HG02588 (cell line): ENCODE data around the gene NSUN2.
"Not testable (repeated sequence)": the region's sequence is repeated elsewhere in the genome, so short reads cannot be mapped to it uniquely, and the experiment has no call there.

Experiments
- ATAC-seq: cut with Tn5 transposase; IDR thresholded peaks from one replicate; pipeline ENCODE4 v1.9.1; 2021; ENCODE audit warnings: mild to moderate bottlenecking, moderate library complexity; ENCODE audit not compliant: unreplicated experiment

NSUN2 gene

GRCh38 chr5:6645571-6646362 is 12.9 kb upstream of the NSUN2 start:
- ATAC-seq, result not testable (repeated sequence)

- ATAC-seq, result no peak
These were observed 12.0 kb upstream of the NSUN2 start for GRCh38 chr5:6644794-6645241.

- no peak for ATAC-seq
These were observed 9.8 kb upstream of the NSUN2 start for GRCh38 chr5:6642655-6643054.

DNA sequence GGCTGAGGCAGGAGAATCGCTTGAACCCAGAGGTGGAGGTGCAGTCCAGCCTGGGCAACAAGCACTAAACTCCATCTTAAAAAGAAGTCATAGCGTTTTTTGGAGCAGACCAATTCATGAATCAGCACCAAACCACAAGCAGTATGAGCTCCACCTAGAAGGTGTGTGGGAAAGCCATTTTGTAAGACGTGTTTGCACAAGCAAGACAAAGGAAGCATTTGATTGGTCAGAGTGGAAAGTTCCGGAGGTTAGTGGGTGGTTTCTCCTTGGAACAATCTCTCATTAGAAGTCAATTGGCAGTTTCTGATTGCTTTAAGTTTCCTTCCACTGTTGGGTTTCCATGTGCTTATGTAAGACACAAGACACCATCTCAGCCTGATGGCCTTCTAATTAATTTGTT is 5.4 kb upstream of the NSUN2 start:
- no peak for ATAC-seq

- ATAC-seq, result no peak
These were observed 4.7 kb upstream of the NSUN2 start for GRCh38 chr5:6637590-6637989.

- no peak for ATAC-seq
These were observed 4.2 kb upstream of the NSUN2 start for GRCh38 chr5:6637022-6637421.

DNA sequence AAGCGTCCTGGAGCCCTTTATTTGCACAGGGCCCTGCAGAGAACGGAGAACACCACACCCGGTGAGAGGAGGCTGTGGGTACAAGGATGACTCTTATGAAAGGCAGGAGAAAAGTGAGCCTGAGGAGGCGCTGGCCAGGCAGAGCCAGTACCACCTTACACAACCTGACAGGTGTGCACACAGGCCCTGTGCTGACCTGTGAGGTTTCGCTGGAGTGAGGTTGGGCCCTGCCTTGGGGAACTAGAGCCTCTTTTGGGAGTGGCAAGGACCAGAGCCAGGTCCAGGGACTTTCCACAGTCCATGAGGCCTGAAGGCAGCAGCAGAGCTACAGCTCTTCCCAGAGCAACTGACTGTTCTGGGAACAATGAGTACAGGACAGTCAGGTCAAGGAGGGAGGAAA is 3.4 kb upstream of the NSUN2 start:
- ATAC-seq, result no peak

GRCh38 chr5:6634788-6635430 is 2.1 kb upstream of the NSUN2 start:
- ATAC-seq, result no peak

GRCh38 chr5:6634306-6634705 is 1.5 kb upstream of the NSUN2 start:
- no peak for ATAC-seq

GRCh38 chr5:6633469-6634245 is 813 bp upstream of the NSUN2 start:
- ATAC-seq, result peak; percentile 51

DNA sequence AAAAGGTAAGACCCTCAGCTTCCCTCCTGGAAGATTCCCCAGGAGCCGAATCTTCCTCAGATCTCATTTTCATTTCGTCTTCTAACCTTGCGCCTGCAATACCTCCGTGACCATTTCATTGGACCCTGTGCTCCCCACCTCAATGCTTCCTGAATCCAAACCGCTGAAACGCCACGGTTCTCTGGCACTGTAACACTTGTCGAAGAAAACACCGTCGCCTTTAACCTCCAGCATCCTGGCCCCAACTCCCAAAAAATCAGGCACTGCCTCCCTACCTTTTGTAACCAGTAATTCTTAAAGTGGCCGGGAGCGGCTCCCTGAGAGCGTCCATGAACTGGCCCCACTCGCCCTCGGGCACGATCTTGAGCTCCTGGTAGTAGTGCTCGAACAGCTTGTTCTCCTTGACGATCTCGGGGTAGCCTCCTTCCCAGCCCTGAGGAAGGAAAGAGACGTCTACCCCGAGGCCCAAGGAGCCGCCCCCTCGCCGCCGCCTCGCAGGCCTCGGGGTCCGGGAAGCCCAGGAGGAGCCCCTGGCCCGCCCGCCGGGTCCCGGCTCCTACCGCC is 438 bp downstream of the NSUN2 start:
- peak; percentile 26 for ATAC-seq

DNA sequence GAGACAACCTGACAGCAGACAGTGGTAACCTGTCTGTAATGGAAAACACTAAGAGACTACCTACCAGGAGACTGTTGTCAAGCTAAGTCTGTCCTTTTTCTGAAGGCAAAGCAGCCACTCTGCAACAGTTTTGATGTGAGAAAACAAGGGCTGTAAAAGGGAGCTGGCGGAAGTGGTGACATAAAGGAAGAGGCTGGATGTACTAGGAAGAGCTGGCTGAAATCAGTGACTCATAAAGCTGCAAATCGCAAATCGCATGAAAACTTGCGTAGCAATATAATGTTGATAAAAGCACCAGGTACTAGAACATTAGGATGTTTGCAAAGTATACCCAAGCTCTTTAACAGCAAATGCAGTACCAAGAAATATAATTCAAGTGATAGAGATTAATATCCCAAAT is 1.4 kb downstream of the NSUN2 start:
- ATAC-seq, result no peak

DNA sequence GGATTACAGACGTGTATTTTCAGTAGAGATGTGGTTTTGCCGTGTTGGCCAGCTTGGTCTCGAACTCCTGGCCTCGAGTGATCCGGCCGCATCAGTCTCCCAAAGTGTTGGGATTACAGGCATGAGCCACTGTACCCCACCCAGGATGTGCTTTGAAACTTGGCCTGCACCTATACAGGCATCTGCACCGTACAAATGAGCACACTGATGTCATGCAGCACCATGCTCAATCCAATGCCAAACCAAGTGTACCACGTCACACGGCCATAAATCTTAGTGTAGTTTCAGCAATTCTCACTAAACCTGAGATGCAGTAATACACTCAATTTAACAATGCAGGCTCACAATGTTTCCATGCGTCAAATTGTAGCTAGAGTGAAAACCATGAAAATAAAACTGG is 6.3 kb downstream of the NSUN2 start:
- ATAC-seq, result no peak

DNA sequence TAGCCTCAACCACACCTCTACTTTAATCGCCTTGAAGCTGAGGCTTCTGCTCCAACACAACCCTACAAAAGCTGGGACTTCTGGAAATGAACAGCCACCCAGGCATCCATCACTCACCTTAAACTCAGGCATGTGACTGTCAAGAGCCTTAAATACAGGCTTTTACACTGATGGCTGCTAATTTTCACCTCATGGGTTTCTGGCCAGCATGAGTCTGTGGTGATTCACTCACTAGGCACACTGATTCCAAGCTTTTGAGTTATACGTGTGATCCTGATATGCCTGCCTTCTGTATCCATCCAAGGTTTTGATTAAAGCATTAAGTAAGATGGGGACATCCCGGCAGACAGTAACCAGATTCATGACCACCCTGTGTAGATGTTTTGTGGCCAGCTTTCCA is 8.9 kb downstream of the NSUN2 start:
- no peak for ATAC-seq

GRCh38 chr5:6623228-6623627 is 9.6 kb downstream of the NSUN2 start:
- no peak for ATAC-seq

GRCh38 chr5:6616632-6617031 is 16.2 kb downstream of the NSUN2 start:
- no peak for ATAC-seq

GRCh38 chr5:6615034-6615815 is 17.6 kb downstream of the NSUN2 start:
- no peak for ATAC-seq

- no peak for ATAC-seq
These were observed 21.2 kb downstream of the NSUN2 start for GRCh38 chr5:6611334-6612256.

GRCh38 chr5:6608016-6608415 is 24.8 kb downstream of the NSUN2 start:
- ATAC-seq, result no peak

DNA sequence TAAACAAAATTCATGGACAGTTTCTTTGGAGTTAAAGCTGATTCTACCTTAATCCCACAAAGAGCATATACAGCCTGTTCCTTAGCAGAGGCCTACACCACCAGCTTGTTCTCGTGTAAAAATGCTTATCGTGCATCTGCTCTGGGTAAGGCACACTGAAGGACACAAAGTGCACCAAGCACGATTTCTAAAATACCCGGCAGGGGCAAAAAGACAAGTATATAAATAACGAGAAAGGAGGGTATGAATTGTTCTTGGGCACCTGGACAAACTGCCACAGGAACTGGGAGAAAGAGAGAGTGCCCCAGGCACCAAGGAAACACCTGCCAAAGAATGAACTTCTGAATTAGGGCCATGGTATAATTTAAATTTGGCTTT is 25.3 kb downstream of the NSUN2 start:
- ATAC-seq, result no peak
